Sigmoid colon (tissue), 7 donors: ENCODE measurements around the gene GRB7. TPM values are rescaled to one million over a fixed set of nuclear protein-coding genes. Genes with fewer than 3 reads are reported as not detected.

Experiments
- DNase-seq: peaks from one replicate; pipeline ENCODE4 v3.0.0-alpha.2; 2019
- H3K27ac ChIP-seq, 4 donors: fragments of 200-600 bp; sonication (generic); one replicate each; pipeline ENCODE4 v1.5.1; 2016 to 2019; ENCODE audit warnings: mild to moderate bottlenecking in 1 of 4
- H3K27me3 ChIP-seq, 3 donors: fragments of 200-600 bp; sonication (generic); one replicate each; pipeline ENCODE4 v1.5.1; 2019; ENCODE audit warnings: mild to moderate bottlenecking in 1 of 3
- H3K36me3 ChIP-seq, 4 donors: fragments of 200-600 bp; sonication (generic); one replicate each; pipeline ENCODE4 v1.5.1; 2016 to 2019
- H3K4me1 ChIP-seq, 4 donors: fragments of 200-600 bp; sonication (generic); one replicate each; pipeline ENCODE4 v1.5.1; 2017 to 2019
- H3K4me3 ChIP-seq, 4 donors: fragments of 200-600 bp; sonication (generic); one replicate each; pipeline ENCODE4 v1.5.1; 2017 to 2019; ENCODE audit warnings: mild to moderate bottlenecking in 2 of 4, moderate library complexity in 1 of 4
- H3K9me3 ChIP-seq, 4 donors: fragments of 200-600 bp in 3 of 4; sonication (generic) in 3 of 4; one replicate each; pipeline versions ENCODE4 v1.5.1 to v1.6.1; 2013 to 2019
- EP300 ChIP-seq, 4 donors: sonication (generic); formaldehyde crosslinking; IDR thresholded peaks; one replicate each; pipeline ENCODE4 v1.6.1; 2017; ENCODE audit warnings: antibody characterized with exemption in 4 of 4
- POLR2A ChIP-seq, 2 donors: fragments of 450-650 bp; IDR thresholded peaks; one replicate each; pipeline ENCODE4 v1.6.1; 2016; ENCODE audit warnings: antibody characterized with exemption in 2 of 2, mild to moderate bottlenecking in 2 of 2, moderate library complexity in 2 of 2
- POLR2AphosphoS5 ChIP-seq, 4 donors: sonication (generic); formaldehyde crosslinking; IDR thresholded peaks; one replicate each; pipeline ENCODE4 v1.6.1; 2017; ENCODE audit warnings: antibody characterized with exemption in 4 of 4
- whole genome bisulfite sequencing, 2 donors: extraction: QIAGEN DNeasy Blood & Tissue Kit; methylation state at CpG; one replicate each; pipeline ENCODE4 v1.1.7; 2013; 5-methylcytosine and 5-hydroxymethylcytosine counted together
- intact Hi-C: fragments of 100-400 bp; cut with DNase I; formaldehyde crosslinking; loops from one replicate; pipeline ENCODE4 v1.15.1; 2023
- polyA plus RNA-seq, 3 donors: library from polyadenylated mRNA; stranded (reverse); fragments of 200-250 nt; gene quantifications; one replicate each; pipeline ENCODE4 v1.2.3, GENCODE V29; 2013
- total RNA-seq, 4 donors: library from RNA; depleted of rRNA; stranded (reverse); fragments of >200 nt; gene quantifications; one replicate each; pipeline ENCODE4 v1.1.0, GENCODE V29; 2016
- TF ChIP-seq, protein P1 (sequence below), 4 experiments: fragments of 450-650 bp in 3 of 4; fragments of 200-600 bp in 1 of 4; IDR thresholded peaks; one replicate each; pipeline ENCODE4 v1.5.1; 2016 to 2019; ENCODE audit warnings: antibody characterized with exemption in 4 of 4, mild to moderate bottlenecking in 3 of 4, moderate library complexity in 2 of 4
- donor health status: healthy with polysubstance abuse.
- donor health status: Bipolar disorder and iron deficiency.
- donor health status: healthy.

Gene GRB7
- total and polyA plus RNA-seq, 7 donors, result under 0.01 to 17.9 (median 13.2) TPM; not detected in 3

GRCh38 chr17:39726617-39727016 is 11.1 kb upstream of the GRB7 start:
- Histone ChIP-seq H3K36me3 (peaks cover 6 to 71% (median 22%) of the 10 kb centered on the region in 4 donors), H3K4me1 (peaks cover 0 to 12% (median 10%) of the 10 kb centered on the region in 4 donors), H3K4me3 (no peak overlapping the region), H3K27ac (no peak overlapping the region), H3K27me3 (no peaks in the 10 kb centered on the region), H3K9me3 (no peaks in the 10 kb centered on the region)
- TF ChIP-seq POLR2AphosphoS5 (IDR thresholded peaks at IDR 0.05), result no peak
- intact Hi-C loops, result no loop called here
- WGBS, 2 donors, result 89 to 94% methylated on average over 9 of the region's 9 CpGs
- no peak for DNase-seq

DNA sequence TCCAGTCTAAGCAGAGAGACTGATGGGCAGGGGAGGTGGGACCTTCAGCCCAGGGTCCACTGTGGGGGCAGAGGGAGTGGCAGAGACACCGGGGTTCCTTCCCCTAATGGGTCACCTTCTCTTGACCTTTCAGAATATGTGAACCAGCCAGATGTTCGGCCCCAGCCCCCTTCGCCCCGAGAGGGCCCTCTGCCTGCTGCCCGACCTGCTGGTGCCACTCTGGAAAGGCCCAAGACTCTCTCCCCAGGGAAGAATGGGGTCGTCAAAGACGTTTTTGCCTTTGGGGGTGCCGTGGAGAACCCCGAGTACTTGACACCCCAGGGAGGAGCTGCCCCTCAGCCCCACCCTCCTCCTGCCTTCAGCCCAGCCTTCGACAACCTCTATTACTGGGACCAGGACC is 10.2 kb upstream of the GRB7 start:
- TF ChIP-seq, protein P1, sequence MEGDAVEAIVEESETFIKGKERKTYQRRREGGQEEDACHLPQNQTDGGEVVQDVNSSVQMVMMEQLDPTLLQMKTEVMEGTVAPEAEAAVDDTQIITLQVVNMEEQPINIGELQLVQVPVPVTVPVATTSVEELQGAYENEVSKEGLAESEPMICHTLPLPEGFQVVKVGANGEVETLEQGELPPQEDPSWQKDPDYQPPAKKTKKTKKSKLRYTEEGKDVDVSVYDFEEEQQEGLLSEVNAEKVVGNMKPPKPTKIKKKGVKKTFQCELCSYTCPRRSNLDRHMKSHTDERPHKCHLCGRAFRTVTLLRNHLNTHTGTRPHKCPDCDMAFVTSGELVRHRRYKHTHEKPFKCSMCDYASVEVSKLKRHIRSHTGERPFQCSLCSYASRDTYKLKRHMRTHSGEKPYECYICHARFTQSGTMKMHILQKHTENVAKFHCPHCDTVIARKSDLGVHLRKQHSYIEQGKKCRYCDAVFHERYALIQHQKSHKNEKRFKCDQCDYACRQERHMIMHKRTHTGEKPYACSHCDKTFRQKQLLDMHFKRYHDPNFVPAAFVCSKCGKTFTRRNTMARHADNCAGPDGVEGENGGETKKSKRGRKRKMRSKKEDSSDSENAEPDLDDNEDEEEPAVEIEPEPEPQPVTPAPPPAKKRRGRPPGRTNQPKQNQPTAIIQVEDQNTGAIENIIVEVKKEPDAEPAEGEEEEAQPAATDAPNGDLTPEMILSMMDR (IDR thresholded peaks at IDR 0.05), result no peak
- TF ChIP-seq POLR2AphosphoS5 (IDR thresholded peaks at IDR 0.05) (no peak), EP300 (IDR thresholded peaks at IDR 0.05) (no peak), POLR2A (IDR thresholded peaks at IDR 0.05) (no peak)
- Histone ChIP-seq H3K27me3 (no peaks in the 10 kb centered on the region), H3K9me3 (no peaks in the 10 kb centered on the region), H3K4me1 (peaks cover 0 to 12% (median 10%) of the 10 kb centered on the region in 4 donors), H3K27ac (no peak overlapping the region), H3K4me3 (no peak overlapping the region), H3K36me3 (peaks cover 6 to 62% (median 22%) of the 10 kb centered on the region in 4 donors)
- intact Hi-C loops, result no loop called here
- no peak for DNase-seq
- 64 to 83% methylated on average over 10 of the region's 10 CpGs for WGBS, 2 donors

DNA sequence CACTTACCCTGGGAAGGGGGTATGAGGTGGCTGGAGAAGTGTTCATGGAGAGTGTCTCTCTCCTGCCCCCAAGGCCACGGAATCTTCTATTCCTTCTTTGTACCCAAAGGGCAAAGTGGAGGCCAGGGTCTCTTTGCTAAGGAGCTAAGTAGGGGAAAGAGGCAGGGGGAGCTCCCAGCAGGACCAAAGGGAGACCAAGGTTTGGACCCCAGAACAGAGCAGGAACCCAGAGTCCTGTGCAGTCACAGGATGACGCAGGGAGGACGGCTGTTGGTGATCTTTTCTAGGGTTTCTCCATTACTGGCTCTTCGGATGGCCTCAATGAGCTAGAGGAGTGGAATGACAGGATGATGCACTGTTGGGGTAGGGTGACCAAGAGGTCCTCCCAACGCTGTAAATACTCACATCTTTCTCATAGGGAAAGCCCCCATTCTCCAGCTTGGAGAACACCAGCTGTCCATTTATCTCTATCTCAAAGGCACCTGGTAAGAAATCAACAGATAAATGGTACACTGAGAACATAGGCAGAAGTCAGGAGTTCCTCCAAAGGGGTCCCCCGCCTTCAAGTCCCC is 8.4 kb upstream of the GRB7 start:
- Histone ChIP-seq H3K4me3 (peak overlapping the region; percentile 62 to 86 (median 72)), H3K27ac (peak overlapping the region; percentile 86 to 91 (median 87)), H3K9me3 (no peaks in the 10 kb centered on the region), H3K4me1 (peaks cover 0 to 12% (median 10%) of the 10 kb centered on the region in 4 donors), H3K36me3 (peaks cover 6 to 47% (median 22%) of the 10 kb centered on the region in 4 donors), H3K27me3 (no peaks in the 10 kb centered on the region)
- WGBS, 2 donors, result 57 to 76% methylated on average over 6 of the region's 6 CpGs
- TF ChIP-seq POLR2A (IDR thresholded peaks at IDR 0.05) (no peak), EP300 (IDR thresholded peaks at IDR 0.05) (no peak), POLR2AphosphoS5 (IDR thresholded peaks at IDR 0.05) (no peak)
- TF ChIP-seq, protein P1 (IDR thresholded peaks at IDR 0.05), result no peak
- intact Hi-C loops, result loop anchor here (2.0 kb wide), 1 partner anchor 29 kb away; the partner anchor contains the start of gene ERBB2
- no peak for DNase-seq

GRCh38 chr17:39730095-39730921 is 7.4 kb upstream of the GRB7 start, which contains the start of gene MIEN1:
Gene MIEN1 (minus strand): TSS chr17:39730532. CDS start chr17:39730495, 37 bp downstream.
- TF ChIP-seq POLR2AphosphoS5 (IDR thresholded peaks at IDR 0.05), result peak; percentile 85 to 97 (median 94)
- TF ChIP-seq POLR2A (IDR thresholded peaks at IDR 0.05), result peak; percentile 62 to 82
- TF ChIP-seq, protein P1 (IDR thresholded peaks at IDR 0.05), result peak; percentile 82 to 91 (median 82)
- no peak for TF ChIP-seq EP300 (IDR thresholded peaks at IDR 0.05)
- Histone ChIP-seq H3K9me3 (no peaks in the 10 kb centered on the region), H3K4me3 (peak within 1 kb of the TSS; percentile 62 to 86 (median 72)), H3K4me1 (peaks cover 0 to 12% (median 10%) of the 10 kb centered on the region in 4 donors), H3K36me3 (peaks cover 0 to 37% (median 15%) of the 10 kb centered on the region in 4 donors), H3K27me3 (no peaks in the 10 kb centered on the region), H3K27ac (peak within 1 kb of the TSS; percentile 86 to 91 (median 87))
- intact Hi-C loops, result loop anchor here (1.0 to 5.0 kb wide), 4 partner anchors 24 to 108 kb away; partner anchors contain the start of genes PGAP3 and STARD3
- peak; percentile 95 for DNase-seq
- 1% methylated on average over 65 of the region's 65 CpGs for WGBS, 2 donors

GRCh38 chr17:39732586-39732985 is 5.2 kb upstream of the GRB7 start:
- WGBS, 2 donors, result 97 to 98% methylated on average over 3 of the region's 3 CpGs
- peaks cover 0 to 21% (median 18%) of the 10 kb centered on the region in 3 donors for H3K27me3 ChIP-seq
- intact Hi-C loops, result loop anchor here (5.0 kb wide), 1 partner anchor 45 kb away; the partner anchor contains the start of gene PGAP3

More at GRCh38 chr17:39732586-39732985, 5.2 kb upstream of the GRB7 start:
- H3K4me1 ChIP-seq, result peaks cover 0 to 12% (median 10%) of the 10 kb centered on the region in 4 donors
- no peaks in the 10 kb centered on the region for H3K9me3 ChIP-seq
- DNase-seq, result no peak
- no peak overlapping the region for H3K27ac ChIP-seq
- H3K4me3 ChIP-seq, result no peak overlapping the region
- TF ChIP-seq, protein P1 (IDR thresholded peaks at IDR 0.05), result no peak
- TF ChIP-seq POLR2A (IDR thresholded peaks at IDR 0.05) (no peak), POLR2AphosphoS5 (IDR thresholded peaks at IDR 0.05) (no peak), EP300 (IDR thresholded peaks at IDR 0.05) (no peak)
- peaks cover 0 to 17% (median 13%) of the 10 kb centered on the region in 4 donors for H3K36me3 ChIP-seq
